ENCODE results near the gene FAM156A. TPM values are rescaled to one million over a fixed set of nuclear protein-coding genes. Genes with fewer than 3 reads are reported as not detected.
A peak's percentile ranks its signal among the peaks of the same experiment; 100 is the strongest.
"Not testable (repeated sequence)": the region's sequence is repeated elsewhere in the genome, so short reads cannot be mapped to it uniquely, and the experiment has no call there.

FAM156A gene
- total and polyA plus RNA-seq, 8 donors: 3.2 to 23.0 (median 8.5) TPM

DNA sequence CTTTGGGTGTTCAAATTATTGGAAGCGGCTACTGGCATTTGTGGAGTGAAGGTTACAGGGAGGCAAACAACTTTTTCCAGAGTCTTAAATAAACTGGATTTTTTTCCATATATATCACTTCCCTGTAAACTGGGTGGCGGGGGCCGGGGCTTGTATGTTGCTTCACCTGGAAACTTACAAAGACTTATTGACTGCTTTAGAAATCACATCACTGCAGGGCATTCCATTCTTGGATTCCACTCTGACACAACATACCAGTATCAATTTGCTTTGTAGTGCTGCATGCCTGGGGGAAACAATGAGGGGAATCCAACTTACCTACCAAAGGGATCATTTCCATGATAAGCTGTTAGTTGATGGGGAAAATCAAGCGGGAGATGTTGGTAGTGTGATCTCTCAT lies 21.7 kb upstream of the FAM156A start:
- Histone ChIP-seq H3K27ac (no peak overlapping the region), H3K36me3 (no peaks in the 10 kb centered on the region), H3K27me3 (peaks cover 0 to 5% (median 2%) of the 10 kb centered on the region in 4 donors), H3K9me3 (no peaks in the 10 kb centered on the region), H3K4me1 (no peaks in the 10 kb centered on the region), H3K4me3 (no peak overlapping the region)
- intact Hi-C loops (cut with DNase I): no loop called here
- peak in 1 of 4 donors; percentile 14 for ATAC-seq
- no peak for DNase-seq
- no peak for TF ChIP-seq CTCF (IDR thresholded peaks at IDR 0.05)
- 46 to 72% methylated on average over 4 of the region's 4 CpGs for WGBS, 2 donors
- no peak for FAIRE-seq

DNA sequence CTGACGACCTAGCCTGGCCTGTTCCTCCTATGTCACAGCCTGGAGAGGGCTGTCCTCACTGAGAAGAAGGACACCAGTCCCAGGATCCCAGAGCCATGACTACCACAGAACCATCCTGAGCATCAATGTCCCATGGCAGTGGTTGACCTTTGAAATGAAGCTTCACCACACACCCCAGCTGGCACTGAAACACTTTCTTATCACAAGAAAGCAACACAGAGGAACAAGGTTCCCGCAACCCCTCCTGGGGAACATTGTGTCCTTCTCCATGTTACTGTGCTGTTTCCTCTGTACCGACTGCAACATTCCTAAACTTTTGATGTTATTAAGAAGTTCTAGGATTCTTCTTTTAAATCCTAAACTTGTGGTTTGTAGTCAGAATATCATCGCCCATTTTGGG lies 21.2 kb upstream of the FAM156A start:
- Histone ChIP-seq H3K4me1 (no peaks in the 10 kb centered on the region), H3K36me3 (no peaks in the 10 kb centered on the region), H3K27ac (no peak overlapping the region), H3K4me3 (no peak overlapping the region), H3K9me3 (no peaks in the 10 kb centered on the region), H3K27me3 (peaks cover 0 to 5% (median 2%) of the 10 kb centered on the region in 4 donors)
- FAIRE-seq: no peak
- DNase-seq: no peak
- intact Hi-C loops (cut with DNase I): no loop called here
- TF ChIP-seq CTCF (IDR thresholded peaks at IDR 0.05): no peak
- 34 to 49% methylated on average over 4 of the region's 4 CpGs for WGBS, 2 donors
- ATAC-seq: peak in 1 of 4 donors; percentile 60

DNA sequence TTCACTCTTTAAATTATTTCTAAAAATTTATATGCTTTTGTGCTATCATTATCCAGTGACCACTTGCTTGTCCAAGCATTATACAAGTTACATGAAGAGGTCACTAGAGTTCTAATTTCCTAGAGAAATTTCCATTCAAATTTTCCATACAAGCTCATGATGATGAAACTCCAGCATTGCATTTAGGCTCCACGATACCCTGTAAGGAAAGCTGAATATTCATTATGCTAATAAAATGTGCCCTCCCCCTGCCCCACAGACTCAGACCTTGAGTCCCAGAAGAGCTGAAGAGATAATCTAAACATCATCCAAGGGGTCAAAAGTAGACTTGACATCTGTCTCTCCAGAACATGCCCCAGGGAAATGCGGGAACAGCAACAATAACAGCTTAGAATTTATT lies 19.6 kb upstream of the FAM156A start:
- intact Hi-C loops (cut with DNase I): no loop called here
- Histone ChIP-seq H3K36me3 (no peaks in the 10 kb centered on the region), H3K4me1 (no peaks in the 10 kb centered on the region), H3K27ac (no peak overlapping the region), H3K27me3 (peaks cover 0 to 9% (median 2%) of the 10 kb centered on the region in 4 donors), H3K4me3 (no peak overlapping the region), H3K9me3 (no peaks in the 10 kb centered on the region)
- ATAC-seq (no peak), FAIRE-seq (no peak), DNase-seq (no peak)
- no peak for TF ChIP-seq CTCF (IDR thresholded peaks at IDR 0.05)
- WGBS, 2 donors: 85 to 87% methylated on average over 2 of the region's 2 CpGs

DNA sequence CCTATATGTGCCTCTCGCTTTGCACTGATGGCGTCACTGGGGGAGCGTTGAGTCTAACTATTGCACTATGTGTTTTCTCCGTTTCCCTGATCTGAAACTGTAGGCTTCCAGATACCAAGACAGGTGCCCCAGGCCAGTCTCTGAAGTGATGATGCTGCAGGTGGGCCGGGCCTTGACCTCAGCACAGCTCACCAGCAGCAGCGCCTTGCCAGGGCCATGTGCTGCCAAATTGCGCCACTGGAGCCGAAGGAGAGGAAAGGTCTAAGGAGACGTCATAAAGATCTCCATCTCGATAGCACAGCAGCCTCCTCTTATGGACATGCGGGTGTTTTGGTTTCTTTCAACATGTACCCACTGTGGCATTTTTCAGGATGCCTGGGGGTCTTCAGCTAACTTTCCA lies 17.3 kb upstream of the FAM156A start:
- H3K4me3 ChIP-seq; H3K36me3 ChIP-seq; H3K4me1 ChIP-seq; FAIRE-seq; H3K27ac ChIP-seq; ATAC-seq; intact Hi-C loops (cut with DNase I); H3K27me3 ChIP-seq; H3K9me3 ChIP-seq: not testable (repeated sequence)
- peak in 1 of 6 donors; percentile 3 for DNase-seq
- 86 to 95% methylated on average over 11 of the region's 11 CpGs for WGBS, 2 donors

GRCh38 chrX:52974336-52974992 lies 16.1 kb upstream of the FAM156A start:
- 57 to 67% methylated on average over 8 of the region's 8 CpGs for whole genome bisulfite sequencing, 2 donors
- H3K4me3 ChIP-seq; ATAC-seq; H3K27ac ChIP-seq; FAIRE-seq; H3K4me1 ChIP-seq; H3K9me3 ChIP-seq; intact Hi-C loops (cut with DNase I); DNase-seq; H3K27me3 ChIP-seq; H3K36me3 ChIP-seq: not testable (repeated sequence)

DNA sequence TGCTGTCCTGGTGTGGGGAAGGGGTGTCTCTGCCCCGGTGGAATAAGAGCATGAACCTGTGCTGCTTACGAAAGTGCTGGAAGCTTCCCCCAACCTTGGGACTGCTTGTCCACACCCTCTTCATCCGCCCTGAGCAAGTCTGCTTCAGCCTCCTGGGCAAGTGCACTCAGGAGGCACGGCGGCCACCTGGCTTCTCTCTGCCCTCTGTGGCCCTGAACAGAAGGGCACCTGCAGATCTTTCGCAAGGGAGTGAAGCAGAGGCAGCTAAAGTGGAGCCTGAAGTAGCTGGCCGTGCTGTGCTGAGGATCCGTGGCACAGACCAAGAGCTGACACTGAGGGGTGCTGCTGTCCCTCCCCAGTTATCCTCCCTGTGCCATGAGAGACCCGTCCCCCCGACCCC lies 9.6 kb upstream of the FAM156A start:
- ATAC-seq, FAIRE-seq: not testable (repeated sequence)
- no CpG with 5 or more reads among the region's 10 CpGs for WGBS, 2 donors

GRCh38 chrX:52966993-52967738 lies 8.8 kb upstream of the FAM156A start:
- intact Hi-C loops (cut with DNase I); H3K36me3 ChIP-seq: not testable (repeated sequence)

More for the DNA sequence above, 9.6 kb upstream of the FAM156A start:
- H3K36me3 ChIP-seq; H3K27ac ChIP-seq; DNase-seq; H3K27me3 ChIP-seq; H3K4me1 ChIP-seq; H3K4me3 ChIP-seq; intact Hi-C loops (cut with DNase I); H3K9me3 ChIP-seq: not testable (repeated sequence)

DNA sequence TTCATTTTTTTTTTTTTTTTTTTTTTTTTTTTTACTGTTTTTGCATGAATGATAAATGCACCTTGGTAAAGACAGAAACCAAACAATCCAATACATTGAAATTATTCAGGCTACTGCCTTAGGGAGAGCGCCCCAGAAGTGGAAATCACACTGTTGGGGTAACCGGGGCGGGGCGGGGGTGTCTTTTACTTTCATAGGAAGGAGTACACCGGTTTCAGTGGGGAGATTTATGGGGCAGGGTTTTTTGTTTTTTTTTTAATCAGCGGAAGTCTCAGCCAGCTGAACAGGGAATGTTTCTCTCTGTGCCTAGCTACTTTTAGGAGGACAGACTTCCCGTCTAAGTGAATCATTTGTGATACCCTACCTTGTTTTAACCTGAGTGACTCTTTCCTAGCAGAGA lies 643 bp upstream of the FAM156A start:
- H3K4me1 ChIP-seq; H3K27ac ChIP-seq; FAIRE-seq; H3K36me3 ChIP-seq; ATAC-seq; H3K4me3 ChIP-seq; H3K27me3 ChIP-seq; DNase-seq; H3K9me3 ChIP-seq; intact Hi-C loops (cut with DNase I): not testable (repeated sequence)
- no CpG with 5 or more reads among the region's 7 CpGs for WGBS, 2 donors

More at GRCh38 chrX:52966993-52967738, 8.8 kb upstream of the FAM156A start:
- not testable (repeated sequence) for H3K27ac ChIP-seq, H3K4me3 ChIP-seq, H3K27me3 ChIP-seq, H3K9me3 ChIP-seq, FAIRE-seq, ATAC-seq, H3K4me1 ChIP-seq, DNase-seq
- no CpG with 5 or more reads among the region's 16 CpGs for WGBS, 2 donors

DNA sequence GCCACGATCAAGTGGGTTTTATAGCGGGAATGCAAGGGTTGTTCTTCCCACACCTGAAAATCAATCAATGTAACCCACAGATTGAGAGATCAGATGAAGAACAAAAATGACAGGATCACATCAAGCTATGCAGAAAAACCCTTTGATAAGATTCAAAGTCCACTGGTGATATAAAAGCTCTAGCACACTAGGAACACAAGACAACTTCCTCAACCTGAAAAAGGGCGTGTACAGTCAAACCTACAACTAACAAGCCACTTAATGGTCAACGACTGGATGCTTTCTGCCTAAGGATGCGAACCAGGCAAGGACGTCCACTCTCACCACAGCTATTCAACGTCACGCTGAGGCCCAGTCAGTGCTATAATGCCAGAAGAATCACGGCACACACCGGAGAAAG lies 8.4 kb downstream of the FAM156A start:
- H3K4me1 ChIP-seq; H3K9me3 ChIP-seq; H3K36me3 ChIP-seq; H3K27me3 ChIP-seq; FAIRE-seq; ATAC-seq; DNase-seq; H3K4me3 ChIP-seq; H3K27ac ChIP-seq; intact Hi-C loops (cut with DNase I): not testable (repeated sequence)
- no CpG with 5 or more reads among the region's 10 CpGs for WGBS, 2 donors

Measured in pancreas (tissue), 10 donors.